HG03064 (cell line): Measurements from ENCODE around the gene DMAC1.

ENCODE experiments used
- ATAC-seq: cut with Tn5 transposase; IDR thresholded peaks from one replicate; pipeline ENCODE4 v1.9.1; 2021; ENCODE audit warnings: low read depth; ENCODE audit not compliant: unreplicated experiment

Gene DMAC1, protein sequence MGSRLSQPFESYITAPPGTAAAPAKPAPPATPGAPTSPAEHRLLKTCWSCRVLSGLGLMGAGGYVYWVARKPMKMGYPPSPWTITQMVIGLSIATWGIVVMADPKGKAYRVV

DNA sequence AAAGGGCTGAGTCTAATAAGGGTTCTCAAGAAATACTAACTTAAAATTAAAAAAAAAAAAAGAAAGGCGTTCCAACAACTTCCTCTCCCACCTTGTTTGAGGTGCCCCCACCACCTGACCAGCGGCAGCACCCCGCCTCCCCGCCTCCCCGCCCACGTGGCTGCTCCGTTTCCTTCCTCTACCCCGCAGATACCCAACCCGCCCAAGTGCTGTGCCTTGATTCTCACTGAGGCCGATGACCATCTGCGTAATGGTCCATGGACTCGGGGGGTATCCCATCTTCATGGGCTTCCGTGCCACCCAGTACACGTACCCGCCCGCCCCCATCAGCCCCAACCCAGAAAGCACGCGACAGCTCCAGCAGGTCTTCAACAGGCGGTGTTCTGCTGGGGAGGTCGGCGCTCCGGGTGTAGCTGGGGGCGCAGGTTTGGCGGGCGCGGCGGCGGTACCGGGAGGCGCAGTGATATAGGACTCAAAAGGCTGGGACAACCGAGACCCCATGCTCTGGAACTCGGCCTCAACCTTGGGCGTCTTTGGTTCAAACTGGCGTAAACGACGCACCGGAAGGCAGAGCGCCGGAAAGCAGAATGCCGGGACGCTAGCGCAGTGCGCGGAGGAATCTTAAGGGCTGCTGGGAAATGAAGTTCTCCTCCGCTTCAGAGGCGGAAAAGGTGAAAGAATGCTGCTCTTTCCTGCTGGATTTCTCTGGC is at the start of gene DMAC1:
DMAC1 (minus strand) TSS at position 545 of the 710 bp plus-strand sequence; CDS start at position 501, 44 bp downstream.
- ATAC-seq, result peak; percentile 95

- no peak for ATAC-seq
These were observed 49.8 kb upstream of the DMAC1 start for GRCh38 chr9:7849362-7849761.

GRCh38 chr9:7848498-7848897 is 48.9 kb upstream of the DMAC1 start:
- no peak for ATAC-seq

GRCh38 chr9:7844242-7844641 is 44.7 kb upstream of the DMAC1 start:
- no peak for ATAC-seq

GRCh38 chr9:7841831-7842230 is 42.3 kb upstream of the DMAC1 start:
- no peak for ATAC-seq

- no peak for ATAC-seq
These were observed 35.0 kb upstream of the DMAC1 start for GRCh38 chr9:7834531-7834930.

GRCh38 chr9:7828334-7828733 is 28.8 kb upstream of the DMAC1 start:
- ATAC-seq, result no peak

DNA sequence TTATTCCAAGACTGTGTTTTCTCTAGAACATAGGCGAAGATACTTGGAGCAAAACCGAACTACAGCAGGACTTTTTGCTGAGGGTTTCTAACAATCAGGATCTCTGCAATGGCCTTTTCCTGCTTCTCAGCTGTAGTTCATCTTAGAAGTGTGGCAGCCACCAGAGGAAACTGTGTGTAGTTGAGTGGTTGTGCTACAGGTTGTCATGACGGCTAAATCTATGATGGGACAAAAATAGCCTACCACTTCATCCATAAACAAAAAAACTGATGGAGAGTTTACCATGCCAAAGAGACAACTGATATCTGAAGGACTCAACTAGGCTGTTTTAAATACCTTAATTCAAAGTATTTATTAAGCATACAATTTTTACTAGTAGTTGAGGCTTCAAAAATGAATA is 28.2 kb upstream of the DMAC1 start:
- no peak for ATAC-seq

DNA sequence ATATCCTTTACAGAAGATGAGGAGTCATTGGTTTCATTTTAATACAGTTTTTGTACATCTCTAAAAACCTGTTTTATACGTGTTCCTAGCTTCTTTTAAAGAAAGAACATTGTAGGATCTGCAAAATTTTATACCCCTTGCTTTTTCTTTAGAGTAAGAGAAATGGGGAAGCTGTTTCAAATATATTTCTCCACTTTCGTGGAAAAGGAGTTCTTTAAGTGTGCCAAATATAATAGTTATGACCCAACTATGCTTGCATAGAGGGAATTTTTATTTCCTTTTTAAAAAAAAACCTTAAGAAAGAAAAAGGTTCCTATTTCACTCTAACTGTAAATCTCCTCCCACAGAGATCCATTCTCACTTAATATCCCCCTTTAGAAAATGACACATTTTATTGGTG is 27.5 kb upstream of the DMAC1 start:
- ATAC-seq, result no peak

GRCh38 chr9:7823651-7824050 is 24.1 kb upstream of the DMAC1 start:
- ATAC-seq, result no peak

DNA sequence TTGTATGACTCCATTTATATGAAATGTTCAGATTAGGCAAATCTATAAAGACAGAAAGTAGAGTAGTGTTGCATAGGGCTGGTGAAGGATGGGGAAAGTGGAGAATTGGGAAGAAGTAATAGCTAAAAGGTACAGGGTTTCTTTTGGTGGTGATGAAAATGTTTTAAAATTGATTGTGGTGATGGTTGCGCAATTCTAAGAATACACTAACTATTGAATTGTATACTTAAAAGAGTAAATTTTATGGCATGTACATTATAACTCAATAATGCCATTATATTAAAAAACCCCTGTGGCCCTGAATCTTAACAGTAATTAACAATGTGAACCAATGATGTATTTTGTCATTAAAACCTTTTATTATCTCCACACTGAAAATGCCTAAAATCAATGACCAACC is 20.4 kb upstream of the DMAC1 start:
- no peak for ATAC-seq

DNA sequence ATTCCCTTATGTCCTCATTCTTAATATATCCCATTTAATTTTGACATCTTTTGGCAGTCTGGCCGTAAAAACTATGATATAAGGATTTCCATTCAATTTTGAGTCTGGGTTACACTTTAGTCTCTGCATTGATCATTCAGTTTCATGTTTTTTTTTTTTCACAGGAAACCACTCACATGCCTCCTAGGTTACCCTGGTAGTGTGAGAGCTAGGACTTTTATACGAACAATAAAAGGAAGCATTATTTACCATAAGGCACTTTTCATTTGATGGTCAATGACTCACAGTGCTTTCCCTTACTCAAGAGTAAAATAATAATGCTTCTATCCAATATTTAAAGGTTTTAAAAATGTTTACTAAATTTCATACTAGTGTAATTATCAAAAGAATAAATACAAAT is 16.4 kb upstream of the DMAC1 start:
- no peak for ATAC-seq

GRCh38 chr9:7813030-7813429 is 13.5 kb upstream of the DMAC1 start:
- ATAC-seq, result no peak

- ATAC-seq, result no peak
These were observed 12.1 kb upstream of the DMAC1 start for GRCh38 chr9:7811677-7812076.

DNA sequence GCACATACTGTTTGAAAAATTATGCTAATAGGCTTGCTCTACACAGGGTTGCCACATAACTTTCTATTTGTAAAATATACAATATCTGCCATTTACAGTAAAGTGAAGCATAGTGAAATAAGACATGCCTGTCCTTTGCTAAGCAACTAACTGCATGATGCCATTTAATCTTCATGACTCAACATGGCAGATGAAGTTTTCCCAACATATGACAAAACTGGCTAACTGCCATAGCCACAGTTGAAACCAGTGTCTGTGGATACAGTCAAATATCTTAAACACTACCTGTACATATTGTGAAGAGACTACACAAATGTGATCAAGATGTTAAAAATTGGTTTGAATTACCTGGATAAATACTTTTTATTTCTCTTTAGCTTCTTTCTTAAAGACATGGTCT is 3.1 kb upstream of the DMAC1 start:
- ATAC-seq, result no peak

GRCh38 chr9:7799944-7800285 is 337 bp upstream of the DMAC1 start:
- ATAC-seq, result no peak

- no peak for ATAC-seq
These were observed 5.4 kb downstream of the DMAC1 start for GRCh38 chr9:7794196-7794595.

GRCh38 chr9:7791394-7791793 is 8.2 kb downstream of the DMAC1 start:
- no peak for ATAC-seq

DNA sequence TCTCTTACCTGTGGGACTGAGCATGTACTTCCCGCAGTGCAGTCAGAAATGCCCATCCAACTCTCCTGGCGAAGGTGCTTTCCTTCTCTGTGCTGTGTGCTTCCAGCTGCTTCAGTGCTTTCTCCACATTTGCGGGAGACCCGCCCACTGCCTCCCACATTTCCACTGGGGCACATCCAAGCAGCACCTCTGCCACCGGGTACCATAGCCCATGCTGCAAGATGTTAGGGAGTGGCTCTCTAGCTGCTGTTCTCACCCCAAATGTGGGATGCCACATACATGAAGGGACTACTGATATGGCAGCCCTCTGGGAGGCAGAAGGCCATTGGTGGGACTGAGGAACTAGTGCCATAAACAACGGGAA is 8.8 kb downstream of the DMAC1 start:
- ATAC-seq, result no peak

GRCh38 chr9:7790022-7790818 is 9.4 kb downstream of the DMAC1 start:
- no peak for ATAC-seq

- no peak for ATAC-seq
These were observed 10.8 kb downstream of the DMAC1 start for GRCh38 chr9:7788772-7789171.

- ATAC-seq, result no peak
These were observed 13.8 kb downstream of the DMAC1 start for GRCh38 chr9:7785813-7786212.
